HCT116 (cell line): ENCODE data around the gene MKRN1. TPM values are rescaled to one million over a fixed set of nuclear protein-coding genes. Genes with fewer than 3 reads are reported as not detected.

Source experiments
- ATAC-seq: fragments of 200-7000 bp; cut with Tn5 transposase; 2 replicates; pipeline ENCODE4 v1.9.1; 2020; ENCODE audit warnings: mild to moderate bottlenecking, moderate library complexity
- BruUV-seq: library from RNA; stranded (reverse); fragments of 400-500 nt; replicated peaks from 2 replicates; lab custom pipeline; 2021; lab: Mats Ljungman, UMichigan
- CTCF ChIA-PET: fragments of 300-600 bp; sonication (Branson Sonifier 250); formaldehyde crosslinking; loops from one replicate; lab custom pipeline; 2021; ENCODE audit warnings: antibody characterized with exemption; lab: Charles Lee
- POLR2A ChIA-PET: fragments of 300-600, 350-600 bp; sonication (Branson Sonifier 250); formaldehyde crosslinking; loops from one replicate; lab custom pipeline; 2021; ENCODE audit warnings: antibody characterized with exemption; lab: Charles Lee
- RAD21 ChIA-PET, 2 experiments: fragments of 300-600 bp; sonication (Branson Sonifier 250); formaldehyde crosslinking; loops; one replicate each; lab custom pipeline; 2023; ENCODE audit warnings: low total read pairs in 2 of 2; ENCODE audit not compliant: uncharacterized antibody in 2 of 2, unreplicated experiment in 2 of 2, low non-redundant PET in 1 of 2; lab: Charles Lee
- DNase-seq: peaks from one replicate; pipeline ENCODE4 v3.0.0-alpha.2; 2010; ENCODE audit warnings: low read depth, low spot score
- H2AFZ ChIP-seq: fragments of 200-600 bp; shearing (Covaris generic), sonication (generic); 2 replicates; pipeline ENCODE4 v1.6.1; 2017; ENCODE audit warnings: low read depth, mixed run types, mixed read lengths, antibody characterized with exemption, low read length; ENCODE audit not compliant: poor library complexity, severe bottlenecking
- H3K27ac ChIP-seq: 2 replicates; pipeline ENCODE4 v1.5.1; 2012; ENCODE audit warnings: low read depth, low read length
- H3K27me3 ChIP-seq: fragments of 200-600 bp; sonication (generic); 2 replicates; pipeline ENCODE4 v1.6.1; 2016; ENCODE audit warnings: mixed run types, low read length, mixed read lengths; ENCODE audit not compliant: insufficient read depth
- H3K36me3 ChIP-seq, 2 experiments: fragments of 200-500 bp in 1 of 2; fragments of 200-600 bp in 1 of 2; sonication (Bioruptor generic) in 1 of 2; sonication (generic) in 1 of 2; 2 replicates each; pipeline versions ENCODE4 v1.5.1 to v1.6.1; 2014 to 2016; ENCODE audit warnings: low read length in 2 of 2, inconsistent platforms in 1 of 2, mixed read lengths in 1 of 2, mixed run types in 1 of 2; ENCODE audit not compliant: insufficient read depth in 2 of 2, control insufficient read depth in 1 of 2
- H3K4me1 ChIP-seq, 2 experiments: fragments of 200-600 bp in 1 of 2; sonication (generic) in 1 of 2; 2 replicates each; pipeline versions ENCODE4 v1.5.1 to v1.6.1; 2012 to 2017; ENCODE audit warnings: low read length in 2 of 2, inconsistent platforms in 1 of 2, mild to moderate bottlenecking in 1 of 2, mixed read lengths in 1 of 2, mixed run types in 1 of 2, moderate library complexity in 1 of 2; ENCODE audit not compliant: insufficient read depth in 2 of 2, control insufficient read depth in 1 of 2
- H3K4me2 ChIP-seq: fragments of 200-600 bp; sonication (generic); 2 replicates; pipeline ENCODE4 v1.6.1; 2017; ENCODE audit warnings: mixed run types, low read length, mixed read lengths
- H3K4me3 ChIP-seq, 2 experiments: fragments of 200-600 bp in 1 of 2; sonication (generic) in 1 of 2; replicated peaks in 1 of 2; 2 replicates each; pipeline ENCODE4 v1.5.1; 2011 to 2016; ENCODE audit warnings: low read length in 2 of 2, control low read depth in 1 of 2, low read depth in 1 of 2, mild to moderate bottlenecking in 1 of 2, mixed read lengths in 1 of 2, mixed run types in 1 of 2
- H3K79me2 ChIP-seq: fragments of 200-600 bp; sonication (generic); 2 replicates; pipeline ENCODE4 v1.6.1; 2017; ENCODE audit warnings: mild to moderate bottlenecking, mixed run types, low read length, moderate library complexity, mixed read lengths; ENCODE audit not compliant: insufficient read depth
- H3K9ac ChIP-seq: fragments of 200-600 bp; sonication (generic); 2 replicates; pipeline ENCODE4 v1.6.1; 2016; ENCODE audit warnings: low read length, mixed read lengths
- H3K9me2 ChIP-seq: fragments of 200-600 bp; sonication (generic), shearing (Covaris generic); 2 replicates; pipeline ENCODE4 v1.6.1; 2017; ENCODE audit warnings: mixed run types, mild to moderate bottlenecking, moderate library complexity; ENCODE audit not compliant: insufficient read depth
- H3K9me3 ChIP-seq, 2 experiments: fragments of 200-500 bp in 1 of 2; fragments of 200-600 bp in 1 of 2; sonication (Bioruptor generic) in 1 of 2; sonication (generic) in 1 of 2; 2 replicates each; pipeline ENCODE4 v1.6.1; 2014 to 2017; ENCODE audit warnings: low read length in 2 of 2, mixed read lengths in 2 of 2, inconsistent platforms in 1 of 2, low read depth in 1 of 2, mild to moderate bottlenecking in 1 of 2, mixed run types in 1 of 2, moderate library complexity in 1 of 2; ENCODE audit not compliant: control insufficient read depth in 1 of 2, insufficient read depth in 1 of 2
- H4K20me1 ChIP-seq: fragments of 200-600 bp; sonication (generic), shearing (Covaris generic); 2 replicates; pipeline ENCODE4 v1.6.1; 2017; ENCODE audit warnings: mixed run types, mild to moderate bottlenecking, moderate library complexity; ENCODE audit not compliant: insufficient read depth
- CBX3 ChIP-seq: IDR thresholded peaks from 2 replicates; pipeline ENCODE4 v1.6.1; 2012; ENCODE audit warnings: low read depth
- CTCF ChIP-seq, 3 experiments: fragments of 200-600 bp in 1 of 3; sonication (generic) in 1 of 3; IDR thresholded peaks in 2 of 3; conservative IDR thresholded peaks in 1 of 3; 2 replicates each; pipeline ENCODE4 v1.5.1; 2012 to 2017; ENCODE audit warnings: low read depth in 2 of 3, low read length in 2 of 3, antibody characterized with exemption in 1 of 3, borderline replicate concordance in 1 of 3, control low read depth in 1 of 3, mild to moderate bottlenecking in 1 of 3, mixed read lengths in 1 of 3, mixed run types in 1 of 3, moderate library complexity in 1 of 3; ENCODE audit not compliant: insufficient read depth in 1 of 3
- EZH2 ChIP-seq: fragments of 200-600 bp; sonication (generic); IDR thresholded peaks from 2 replicates; pipeline ENCODE4 v1.6.1; 2017; ENCODE audit warnings: antibody characterized with exemption, mixed run types
- EZH2phosphoT487 ChIP-seq: fragments of 200-600 bp; IDR thresholded peaks from 2 replicates; pipeline ENCODE4 v1.6.1; 2018; ENCODE audit warnings: antibody characterized with exemption, borderline replicate concordance
- FOSL1 ChIP-seq: IDR thresholded peaks from 2 replicates; pipeline ENCODE4 v1.6.1; 2012; ENCODE audit warnings: low read depth
- JUND ChIP-seq: IDR thresholded peaks from 2 replicates; pipeline ENCODE4 v1.6.1; 2012
- MAX ChIP-seq: IDR thresholded peaks from 2 replicates; pipeline ENCODE4 v1.6.1; 2012
- POLR2AphosphoS5 ChIP-seq: IDR thresholded peaks from 2 replicates; pipeline ENCODE4 v1.6.1; 2011; ENCODE audit warnings: mild to moderate bottlenecking, low read depth, low read length, moderate library complexity
- RAD21 ChIP-seq: IDR thresholded peaks from 2 replicates; pipeline ENCODE4 v1.6.1; 2012; ENCODE audit warnings: low read depth, mild to moderate bottlenecking
- REST ChIP-seq: IDR thresholded peaks from 2 replicates; pipeline ENCODE4 v1.6.1; 2012; ENCODE audit warnings: low read depth
- SIN3A ChIP-seq: IDR thresholded peaks from 2 replicates; pipeline ENCODE4 v1.6.1; 2012; ENCODE audit warnings: low read depth
- SP1 ChIP-seq: IDR thresholded peaks from 2 replicates; pipeline ENCODE4 v1.6.1; 2012; ENCODE audit warnings: low read depth
- TCF7L2 ChIP-seq: IDR thresholded peaks from 2 replicates; pipeline ENCODE4 v1.7.0; 2011; ENCODE audit warnings: borderline replicate concordance, inconsistent platforms; ENCODE audit not compliant: insufficient read depth, insufficient read length; ENCODE audit errors: extremely low read depth
- ZFX ChIP-seq: fragments of 450-650 bp; IDR thresholded peaks from 2 replicates; pipeline ENCODE4 v1.6.1; 2017
- intact Hi-C: fragments of 100-400 bp; cut with micrococcal nuclease; formaldehyde crosslinking; loops from 2 replicates; pipeline ENCODE4 v1.10.0; 2022
- total RNA-seq: library from RNA; stranded (reverse); gene quantifications from one replicate; pipeline ENCODE4 v1.2.1, GENCODE V29; 2021; ENCODE audit not compliant: unreplicated experiment

The MKRN1 gene
- total RNA-seq, 1 experiment from 2014 or later: 95.0 TPM

- H3K4me2 ChIP-seq: no peak overlapping the region
- ChIA-PET RAD21 (no interaction called here), CTCF (no interaction called here), POLR2A (no interaction called here)
- no peaks in the 10 kb centered on the region for H3K79me2 ChIP-seq
- no TSS peak for BruUV-seq
- no peak overlapping the region for H3K4me3 ChIP-seq
- no peak for ATAC-seq
- H3K9ac ChIP-seq: no peak overlapping the region
- no peaks in the 10 kb centered on the region for H4K20me1 ChIP-seq
- peaks cover 1 to 2% of the 10 kb centered on the region in 2 experiments for H3K4me1 ChIP-seq
- intact Hi-C loops: loop anchor here (10.0 kb wide), 1 partner anchor 274 kb away; the partner anchor contains the start of gene KDM7A
- no peak overlapping the region for H2AFZ ChIP-seq
- H3K36me3 ChIP-seq: no peaks in the 10 kb centered on the region
- no peak for DNase-seq
- no peak for TF ChIP-seq JUND
- no peak for TF ChIP-seq SIN3A
- TF ChIP-seq ZFX: no peak
- TF ChIP-seq RAD21: no peak
- TF ChIP-seq MAX: no peak
- TF ChIP-seq CTCF (IDR thresholded peaks at IDR 0.05 in 2 of 3, conservative IDR thresholded peaks at IDR 0.05 in 1 of 3; ENCODE audit: borderline replicate concordance in 1 of 3, insufficient read depth in 1 of 3, low read depth in 2 of 3, low read length in 2 of 3): no peak
- TF ChIP-seq FOSL1: no peak
- TF ChIP-seq TCF7L2: no peak
- TF ChIP-seq CBX3: no peak
- TF ChIP-seq REST: no peak
- TF ChIP-seq SP1: no peak
- TF ChIP-seq POLR2AphosphoS5: no peak
- no peak for TF ChIP-seq EZH2
- TF ChIP-seq EZH2phosphoT487: no peak
- TF ChIP-seq, all 23 proteins: peak for 0
- H3K9me3 ChIP-seq: no peaks in the 10 kb centered on the region
- no peaks in the 10 kb centered on the region for H3K27me3 ChIP-seq
- H3K9me2 ChIP-seq: no peaks in the 10 kb centered on the region
- H3K27ac ChIP-seq: no peak overlapping the region
Measured at GRCh38 chr7:140448781-140449480, 30.4 kb downstream of the MKRN1 start.
